ENCODE results near the gene EEF1AKMT4. TPM values are rescaled to one million over a fixed set of nuclear protein-coding genes. Genes with fewer than 3 reads are reported as not detected.

Gene EEF1AKMT4
- 0.94 TPM for total RNA-seq

DNA sequence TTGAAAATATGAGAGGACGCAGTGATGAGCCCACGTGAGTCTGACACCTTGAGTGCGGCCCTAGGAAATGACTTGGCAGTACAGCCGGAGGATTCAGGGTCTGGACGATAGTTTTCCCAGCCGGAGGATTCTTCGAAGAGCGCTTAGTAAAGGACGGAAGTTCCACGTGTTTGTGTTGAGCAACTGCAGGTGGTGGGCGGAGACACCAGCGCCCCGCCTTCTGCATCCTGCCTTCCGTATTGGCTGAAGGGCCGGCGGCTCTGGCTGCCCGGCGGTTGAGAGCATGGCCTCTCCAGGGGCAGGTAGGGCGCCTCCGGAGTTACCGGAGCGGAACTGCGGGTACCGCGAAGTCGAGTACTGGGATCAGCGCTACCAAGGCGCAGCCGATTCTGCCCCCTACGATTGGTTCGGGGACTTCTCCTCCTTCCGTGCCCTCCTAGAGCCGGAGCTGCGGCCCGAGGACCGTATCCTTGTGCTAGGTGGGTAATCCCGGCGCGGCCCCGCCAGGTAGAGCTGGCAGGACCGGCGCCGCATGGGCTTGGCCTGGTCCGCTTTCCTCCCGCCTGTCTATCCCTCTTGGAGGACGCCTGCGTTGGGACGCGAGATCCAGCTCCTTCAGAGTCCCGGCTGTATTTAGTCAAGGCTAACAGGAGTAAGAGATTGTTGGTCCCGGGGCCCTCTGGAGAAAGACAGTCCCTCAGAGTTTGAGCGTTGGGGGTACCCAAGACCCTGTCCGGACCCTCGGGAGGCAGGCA is at the start of gene EEF1AKMT4:
Gene EEF1AKMT4, plus strand, starts transcription at position 261 of the 755 bp plus-strand sequence. Its CDS starts 23 bp downstream, at position 284.
- peak; percentile 89 for DNase-seq

DNA sequence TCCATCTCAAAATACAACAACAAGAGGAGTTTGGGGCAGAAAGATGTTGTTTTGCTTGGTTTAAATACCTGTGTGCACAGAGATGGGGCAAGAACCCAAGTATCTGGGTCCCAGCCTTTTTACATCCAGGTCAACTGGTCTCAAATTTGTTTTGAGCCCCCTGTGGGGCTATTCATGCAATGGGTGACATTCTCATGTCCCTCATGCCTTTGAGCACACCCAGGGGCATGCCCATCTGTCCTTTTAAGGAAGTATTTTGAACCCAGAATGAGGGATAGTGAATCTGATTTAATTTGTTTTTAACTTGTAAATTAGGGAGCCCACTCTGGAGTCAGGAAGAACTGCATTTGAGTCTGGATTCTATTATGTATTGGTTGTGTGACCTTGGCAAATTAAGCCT is 48.6 kb upstream of the EEF1AKMT4 start:
- DNase-seq: no peak

DNA sequence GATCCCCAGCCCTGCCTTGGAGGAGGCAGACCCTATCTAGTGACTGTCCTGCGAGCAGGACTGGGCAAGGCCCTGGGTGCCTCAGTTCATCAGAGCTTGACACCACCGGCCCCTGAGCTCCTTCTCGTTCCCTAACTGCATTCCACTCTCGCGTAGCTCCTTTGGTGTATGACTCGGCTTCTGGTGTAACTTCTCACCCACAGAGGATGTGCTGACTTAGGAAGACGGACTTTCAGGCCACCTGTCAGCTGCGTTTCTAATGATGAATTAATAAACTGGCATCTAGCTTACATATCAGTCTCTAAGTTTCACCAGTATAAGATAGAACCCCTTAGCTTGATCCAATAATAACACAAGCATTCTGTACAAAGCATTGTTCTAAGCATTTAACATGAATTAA is 45.9 kb upstream of the EEF1AKMT4 start:
- DNase-seq: no peak

DNA sequence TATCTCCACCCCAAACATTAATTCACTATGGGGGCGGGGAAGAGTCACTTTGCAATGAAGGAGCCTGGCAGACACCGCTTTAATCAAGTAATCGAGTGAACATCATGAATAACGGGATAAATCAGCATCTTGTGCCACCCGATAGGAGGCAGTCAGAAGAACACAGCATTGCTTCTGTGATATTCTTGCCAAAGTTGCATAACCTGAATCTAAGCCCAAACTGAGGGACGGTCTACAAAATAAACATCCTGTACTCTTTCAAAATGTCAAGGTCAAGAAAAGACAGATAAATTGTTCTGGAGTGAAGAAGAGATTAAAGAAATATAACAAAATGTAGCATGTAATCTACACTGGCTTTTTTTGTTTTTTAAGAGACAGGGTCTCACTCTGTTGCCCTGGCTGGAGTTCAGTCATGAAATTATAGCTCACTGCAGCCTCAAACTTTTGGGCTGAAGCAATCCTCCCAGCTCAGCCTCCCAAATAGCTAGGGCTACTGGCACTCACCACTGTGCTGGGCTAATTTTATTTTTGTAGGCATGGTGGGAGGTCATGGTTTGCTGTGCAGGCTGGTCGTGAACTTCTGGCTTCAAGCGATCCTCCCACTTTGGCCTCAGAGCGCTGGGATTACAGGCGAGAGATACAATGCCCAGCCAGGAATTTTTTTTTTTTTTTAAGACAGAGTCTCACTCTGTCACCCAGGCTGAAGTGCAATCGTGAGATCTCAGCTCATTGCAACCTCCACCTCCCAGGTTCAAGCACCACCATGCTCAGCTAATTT is 40.1 kb upstream of the EEF1AKMT4 start:
- no peak for DNase-seq

DNA sequence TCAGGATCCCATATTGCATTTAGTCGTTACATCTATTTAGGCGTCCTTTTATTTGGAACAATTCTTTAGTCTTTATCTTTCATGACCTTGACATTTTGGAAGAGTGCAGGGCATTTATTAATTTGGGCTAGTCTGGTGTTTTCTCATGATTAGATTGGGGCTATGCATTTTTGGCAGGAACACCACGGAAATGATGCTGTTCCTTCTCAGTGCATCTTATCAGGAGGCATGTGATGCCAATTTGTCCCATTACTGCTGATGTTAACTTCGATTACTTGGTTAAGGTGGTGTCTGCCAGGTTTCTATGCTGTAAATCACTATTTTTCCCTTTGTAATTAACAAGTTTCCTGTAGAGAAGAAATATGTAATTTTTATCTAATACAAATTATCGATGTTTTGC is 38.2 kb upstream of the EEF1AKMT4 start:
- no peak for DNase-seq

DNA sequence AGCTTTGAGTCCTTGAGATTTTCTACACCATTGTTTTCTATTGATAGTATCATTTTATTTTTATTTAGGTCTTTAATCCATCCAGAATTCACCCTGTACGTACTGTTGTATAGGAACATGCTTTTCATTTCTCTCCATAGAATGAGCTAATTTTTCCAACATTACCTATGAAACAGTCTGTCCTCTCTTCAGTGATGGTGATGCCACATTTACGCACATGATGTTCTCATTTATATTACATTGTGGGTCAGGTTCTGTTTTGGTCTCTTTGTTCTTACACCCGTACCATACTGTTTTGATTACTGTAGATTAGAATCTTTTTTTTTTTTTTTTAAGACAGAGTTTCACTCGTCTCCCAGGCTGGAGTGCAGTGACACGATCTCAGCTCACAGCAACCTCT is 37.8 kb upstream of the EEF1AKMT4 start:
- no peak for DNase-seq

DNA sequence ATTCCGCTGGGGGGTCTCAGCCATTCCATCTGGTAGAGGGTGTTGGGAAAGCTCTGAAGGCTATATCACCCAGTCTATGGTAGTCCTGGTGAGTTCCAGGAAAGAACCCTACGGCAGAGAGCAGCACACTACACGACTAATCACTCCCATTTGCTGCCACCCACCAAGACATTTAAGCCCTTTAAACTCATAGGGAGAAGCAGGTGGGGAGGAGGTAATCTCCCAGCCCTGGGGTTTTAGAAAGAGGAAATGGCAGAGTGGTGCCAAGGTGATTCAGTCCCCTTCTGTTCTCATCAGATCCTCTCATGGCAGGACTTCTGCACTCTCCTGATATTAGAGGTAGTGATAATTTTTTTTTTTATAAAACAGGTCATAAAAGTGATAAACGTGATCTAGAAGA is 30.7 kb upstream of the EEF1AKMT4 start:
- DNase-seq: no peak

DNA sequence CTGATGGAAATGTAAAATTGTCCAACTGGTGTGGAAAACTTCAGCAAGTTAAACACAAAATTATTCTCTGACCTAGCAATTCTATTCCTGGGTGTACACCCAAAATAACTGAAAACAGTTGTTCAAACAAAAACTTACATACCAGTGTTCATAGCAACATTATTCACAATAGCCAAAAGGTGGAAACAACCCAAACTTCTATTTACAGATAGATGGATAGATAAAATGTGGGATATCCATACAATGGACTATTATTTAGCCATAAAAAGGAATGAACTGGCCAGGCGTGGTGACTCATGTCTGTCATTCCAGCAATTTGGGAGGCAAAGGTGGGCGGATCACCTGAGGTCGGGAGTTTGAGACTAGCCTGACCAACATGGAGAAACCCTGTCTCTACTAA is 27.0 kb upstream of the EEF1AKMT4 start:
- no peak for DNase-seq

DNA sequence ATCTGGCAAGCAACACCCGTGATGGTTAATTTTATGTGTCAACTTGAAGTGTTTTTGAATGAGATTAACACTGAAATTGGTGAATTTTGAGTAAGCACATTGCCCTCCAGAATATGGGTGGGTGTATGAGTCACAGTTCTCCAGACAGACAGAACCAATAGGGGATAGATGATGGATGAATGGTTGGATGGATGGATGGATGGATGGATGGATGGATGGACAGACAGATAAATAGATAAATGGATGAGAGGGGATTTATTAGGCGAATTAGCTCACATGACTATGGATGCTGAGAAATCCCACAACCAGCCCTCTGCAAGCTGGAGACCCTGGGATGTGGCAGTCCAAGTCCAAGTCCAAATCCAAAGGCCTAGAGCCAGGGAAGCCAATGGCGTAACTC is 25.5 kb upstream of the EEF1AKMT4 start:
- no peak for DNase-seq

DNA sequence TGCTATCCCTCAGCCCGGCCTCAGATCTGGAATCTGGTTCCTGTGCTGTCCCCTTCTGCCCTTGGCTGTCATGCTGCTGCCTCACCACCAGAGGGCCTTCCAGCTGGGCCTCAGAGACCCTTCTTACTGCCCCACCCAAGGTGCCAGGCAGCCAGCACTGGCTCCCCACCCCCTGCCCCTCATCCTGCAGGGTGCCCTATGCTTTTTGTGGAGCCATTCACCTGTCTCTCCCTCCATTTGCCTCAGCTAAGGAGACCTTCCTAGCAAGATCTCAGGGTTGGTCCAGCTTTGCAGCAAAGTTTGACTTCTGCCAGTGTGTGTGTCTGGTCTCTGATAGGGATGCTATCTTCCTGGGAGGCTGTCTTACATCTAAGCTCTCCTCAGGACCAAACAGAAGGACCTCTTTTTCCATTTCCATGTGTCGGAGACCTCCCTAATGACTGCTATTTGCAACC is 22.0 kb upstream of the EEF1AKMT4 start:
- no peak for DNase-seq

DNA sequence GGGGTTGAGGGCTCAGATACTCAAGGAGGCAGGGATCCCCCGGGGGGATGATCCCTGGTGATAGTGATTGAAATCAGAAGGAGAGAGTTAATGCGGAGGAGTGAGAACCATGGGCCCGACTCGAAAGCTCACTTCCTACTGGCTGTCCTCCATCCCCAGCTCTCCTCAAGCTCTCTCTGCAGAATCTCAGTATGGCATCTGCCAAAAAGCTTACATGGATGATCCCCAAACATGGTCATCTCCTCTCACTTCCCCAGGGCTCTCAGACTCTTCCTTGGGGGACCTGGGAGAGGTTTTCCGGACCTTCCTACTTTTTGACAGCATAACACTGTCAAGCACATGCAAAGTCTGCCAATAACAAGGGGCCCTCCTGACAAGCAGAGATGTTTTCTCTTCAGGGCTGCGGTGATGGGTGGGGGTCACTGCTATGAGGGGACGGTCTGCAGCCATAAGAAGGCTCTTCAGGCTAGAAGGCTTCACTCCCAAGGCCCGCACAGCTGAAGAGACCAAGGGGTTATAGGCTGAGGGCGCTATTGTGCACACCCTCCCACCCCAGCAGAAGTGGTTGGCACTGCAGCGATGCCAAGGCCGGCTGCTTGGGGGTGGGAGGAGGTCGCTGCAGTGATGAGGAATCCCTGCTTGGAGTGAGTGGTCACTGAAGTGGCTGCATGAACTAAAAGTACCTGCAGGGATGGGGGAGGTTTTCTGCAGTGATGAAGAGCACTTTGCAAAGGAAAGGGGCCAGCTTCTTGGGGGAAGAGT is 20.9 kb upstream of the EEF1AKMT4 start:
- no peak for DNase-seq

DNA sequence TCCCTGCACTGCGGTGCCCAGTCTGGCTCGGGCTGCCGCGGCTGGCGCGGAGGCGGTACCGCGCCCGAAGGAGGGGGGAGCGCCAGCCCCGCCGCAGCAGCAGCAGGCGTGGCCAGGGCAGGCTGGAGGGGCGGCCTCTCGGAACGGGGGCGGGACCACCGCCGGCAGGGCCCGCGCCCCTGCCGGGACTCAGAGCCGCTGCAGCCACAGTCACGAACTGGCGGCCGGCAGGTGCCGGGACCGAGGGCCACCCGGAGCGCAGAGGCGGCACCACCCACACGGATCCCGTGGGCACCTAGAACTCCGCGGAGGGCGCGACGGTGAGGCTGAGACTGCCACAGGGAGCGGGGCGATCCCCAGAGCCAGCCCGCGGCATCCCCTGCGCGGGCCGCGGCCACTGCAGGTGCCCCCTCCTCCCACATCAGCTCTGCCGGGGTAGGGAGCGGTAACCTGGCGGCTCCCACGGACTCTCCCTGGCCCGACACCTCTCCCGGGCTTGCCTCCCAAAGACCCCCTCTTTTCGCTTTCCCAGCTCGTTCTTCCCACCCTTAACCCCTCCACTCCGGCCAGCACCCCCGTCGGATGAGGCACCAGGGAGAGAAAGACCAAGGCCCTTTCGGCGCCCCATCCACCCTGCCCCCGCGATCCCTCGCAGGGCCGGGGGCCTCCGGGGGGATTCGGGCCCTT is 19.9 kb upstream of the EEF1AKMT4 start, which contains the start of gene VWA5B2:
Gene VWA5B2, plus strand, starts transcription at position 192 of the 687 bp plus-strand sequence. CDS start 944 bp downstream, outside the sequence.
- DNase-seq: peak; percentile 60

DNA sequence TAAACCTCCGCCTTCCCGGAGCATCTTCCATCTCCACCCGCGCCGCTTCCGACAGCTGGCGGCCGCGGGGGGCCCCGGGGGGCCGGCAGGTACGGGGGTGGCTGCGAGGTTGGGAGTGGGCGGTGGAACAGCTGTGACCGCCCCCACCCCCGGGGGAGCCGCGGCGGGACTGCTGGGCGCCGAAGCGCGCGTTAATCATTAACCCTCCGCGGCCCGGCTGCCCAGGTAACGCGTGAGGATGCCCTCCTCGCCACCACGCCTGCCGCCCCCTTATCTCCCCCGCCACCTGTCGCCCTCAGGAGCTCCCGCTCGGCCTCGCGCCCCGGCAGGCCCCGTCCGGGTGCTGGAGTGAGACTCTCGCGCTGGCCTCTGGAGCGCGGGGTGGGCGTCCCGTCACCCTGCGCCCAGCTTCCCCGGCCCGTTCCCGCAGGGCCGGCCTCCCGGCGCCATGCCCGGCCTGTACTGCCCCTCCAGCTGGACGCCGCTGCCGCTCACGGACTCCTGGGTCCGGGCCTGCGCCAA is 19.3 kb upstream of the EEF1AKMT4 start:
- no peak for DNase-seq

DNA sequence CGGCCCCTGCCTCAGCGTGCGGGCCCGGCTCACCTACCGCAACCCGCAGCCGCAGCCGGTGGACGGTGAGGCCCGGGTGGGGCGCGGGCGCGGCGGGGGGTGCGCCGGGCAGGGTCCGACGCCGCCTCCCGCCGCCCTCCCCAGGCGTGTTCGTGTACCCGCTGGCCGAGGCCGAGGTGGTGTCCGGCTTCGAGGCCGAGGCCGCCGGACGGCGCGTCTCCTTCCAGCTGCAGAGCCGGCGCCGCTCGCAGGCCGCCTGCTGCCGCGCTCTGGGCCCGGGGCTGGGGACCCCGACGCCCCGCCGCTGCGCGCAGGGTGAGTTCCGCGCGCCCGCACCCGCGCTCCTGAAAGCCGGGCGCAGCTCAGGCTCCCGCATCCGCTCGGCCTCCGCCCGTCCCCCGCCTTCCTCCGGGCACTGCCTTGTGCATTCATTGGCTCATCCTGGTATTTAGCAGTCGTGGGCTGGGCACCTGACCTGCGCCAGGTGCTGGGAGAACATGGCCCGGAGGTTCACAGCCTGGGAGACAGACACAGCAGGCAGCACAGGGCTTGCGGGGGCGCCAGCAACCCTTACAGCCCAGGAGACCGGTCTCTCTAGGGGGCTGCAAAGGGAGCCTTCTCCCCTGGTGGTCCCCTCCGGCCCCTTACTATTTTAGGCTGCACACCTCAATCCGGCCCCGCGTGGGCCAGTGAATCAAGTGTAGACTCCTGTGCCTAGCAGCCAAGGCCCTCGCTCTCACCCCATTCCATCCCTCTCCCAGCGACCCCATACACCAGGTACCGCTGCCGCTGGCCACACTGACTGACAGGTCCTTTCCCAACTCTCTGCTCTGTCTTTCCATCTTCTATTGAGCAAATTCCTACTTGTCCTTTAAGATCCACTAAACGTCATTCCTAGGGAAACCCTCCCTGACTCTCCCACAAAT is 18.6 kb upstream of the EEF1AKMT4 start:
- DNase-seq: no peak

DNA sequence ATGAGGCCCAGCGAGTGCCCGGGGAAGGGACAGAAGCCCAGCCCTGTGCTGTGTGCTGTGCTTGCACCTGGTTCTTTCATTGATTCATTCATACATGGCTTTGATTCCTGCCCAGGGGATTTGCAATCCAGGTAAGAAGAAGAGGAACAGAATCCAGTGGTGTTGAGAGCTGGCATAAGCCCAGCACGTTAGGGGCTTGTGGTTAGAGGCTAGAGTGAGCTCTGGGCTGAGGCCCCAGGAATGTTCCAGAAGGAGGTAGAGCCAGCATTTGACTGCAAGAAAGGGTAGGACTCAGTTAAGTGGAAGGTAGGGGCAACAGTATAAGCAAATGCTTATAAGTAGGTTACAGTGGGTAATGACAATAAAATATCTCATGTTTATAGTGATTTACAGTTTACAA is 17.8 kb upstream of the EEF1AKMT4 start:
- no peak for DNase-seq

DNA sequence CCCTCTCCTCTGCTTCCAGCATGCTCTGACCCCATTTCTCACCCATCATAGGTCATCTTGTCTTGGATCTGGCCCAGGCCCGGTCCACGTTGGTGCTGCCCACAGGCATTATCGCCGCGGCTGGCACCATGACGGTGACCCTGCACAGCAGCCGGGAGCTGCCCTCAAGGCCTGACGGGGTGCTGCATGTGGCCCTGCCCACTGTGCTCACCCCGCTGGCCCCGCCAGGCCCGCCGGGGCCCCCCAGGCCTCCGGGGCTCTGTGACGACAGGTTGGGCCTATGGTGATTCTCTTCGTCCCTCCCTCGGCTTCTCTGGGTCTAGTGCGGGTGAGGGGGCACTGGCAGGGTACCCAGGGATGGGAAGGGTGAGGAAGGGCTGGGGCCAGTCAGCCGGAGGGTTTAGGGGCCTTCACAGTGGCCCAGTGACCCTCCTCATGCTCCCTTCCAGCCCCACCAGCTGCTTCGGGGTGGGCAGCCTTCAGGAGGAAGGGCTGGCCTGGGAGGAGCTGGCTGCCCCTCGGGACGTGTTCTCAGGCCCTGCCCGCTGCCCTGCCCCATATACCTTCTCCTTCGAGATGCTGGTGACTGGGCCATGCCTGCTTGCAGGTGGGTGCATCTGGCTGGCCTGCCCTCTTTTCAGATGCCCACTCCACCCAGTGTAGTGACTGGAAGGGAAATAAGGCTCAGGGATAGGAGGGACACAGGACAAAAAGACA is 16.2 kb upstream of the EEF1AKMT4 start:
- DNase-seq: no peak

DNA sequence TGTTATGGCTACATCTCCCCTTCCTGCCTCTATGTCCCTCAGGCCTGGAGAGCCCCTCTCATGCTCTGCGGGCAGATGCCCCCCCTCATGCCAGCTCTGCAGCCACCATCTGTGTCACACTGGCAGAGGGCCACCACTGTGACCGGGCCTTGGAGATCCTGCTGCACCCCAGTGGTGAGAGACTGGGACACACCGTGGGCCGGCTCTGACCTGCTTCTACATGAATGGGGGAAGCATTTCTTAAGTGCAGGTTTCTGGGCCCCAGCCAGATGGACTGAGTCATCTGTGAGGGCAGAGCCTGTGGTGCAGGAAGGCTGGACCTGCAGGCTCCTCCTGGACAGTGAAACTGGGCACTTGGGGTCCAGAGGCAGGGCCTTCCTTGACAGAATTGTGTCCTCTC is 15.2 kb upstream of the EEF1AKMT4 start:
- peak; percentile 35 for DNase-seq

DNA sequence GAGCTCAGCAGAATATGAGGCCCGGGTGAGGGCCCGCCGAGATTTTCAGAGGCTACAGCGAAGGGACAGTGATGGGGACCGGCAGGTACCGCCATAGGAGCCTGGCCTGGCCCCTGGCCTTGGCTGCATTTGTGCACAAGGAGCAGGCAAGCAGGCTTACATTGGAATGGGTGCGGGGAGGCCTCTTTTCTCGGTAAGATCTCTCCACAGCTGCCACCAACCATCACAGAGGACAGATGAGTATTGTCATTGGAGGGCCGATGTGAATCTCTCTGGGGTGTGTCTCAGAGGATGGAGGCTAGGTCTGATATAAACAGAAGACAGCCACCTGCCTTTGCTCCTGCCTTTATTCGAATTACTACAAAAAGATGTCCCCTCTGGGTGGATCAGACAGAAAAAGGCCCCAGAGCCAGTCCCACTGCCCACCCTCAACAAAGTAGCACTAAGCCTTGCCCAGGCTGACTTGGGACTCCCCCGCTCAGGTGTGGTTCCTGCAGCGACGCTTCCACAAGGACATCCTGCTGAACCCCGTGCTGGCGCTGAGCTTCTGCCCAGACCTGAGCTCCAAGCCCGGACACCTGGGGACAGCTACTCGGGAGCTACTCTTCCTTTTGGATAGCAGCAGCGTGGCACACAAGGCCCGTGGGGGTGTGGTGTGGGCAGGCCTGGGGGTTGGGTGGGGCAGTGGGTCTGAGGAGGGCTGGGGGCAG is 14.6 kb upstream of the EEF1AKMT4 start:
- no peak for DNase-seq

DNA sequence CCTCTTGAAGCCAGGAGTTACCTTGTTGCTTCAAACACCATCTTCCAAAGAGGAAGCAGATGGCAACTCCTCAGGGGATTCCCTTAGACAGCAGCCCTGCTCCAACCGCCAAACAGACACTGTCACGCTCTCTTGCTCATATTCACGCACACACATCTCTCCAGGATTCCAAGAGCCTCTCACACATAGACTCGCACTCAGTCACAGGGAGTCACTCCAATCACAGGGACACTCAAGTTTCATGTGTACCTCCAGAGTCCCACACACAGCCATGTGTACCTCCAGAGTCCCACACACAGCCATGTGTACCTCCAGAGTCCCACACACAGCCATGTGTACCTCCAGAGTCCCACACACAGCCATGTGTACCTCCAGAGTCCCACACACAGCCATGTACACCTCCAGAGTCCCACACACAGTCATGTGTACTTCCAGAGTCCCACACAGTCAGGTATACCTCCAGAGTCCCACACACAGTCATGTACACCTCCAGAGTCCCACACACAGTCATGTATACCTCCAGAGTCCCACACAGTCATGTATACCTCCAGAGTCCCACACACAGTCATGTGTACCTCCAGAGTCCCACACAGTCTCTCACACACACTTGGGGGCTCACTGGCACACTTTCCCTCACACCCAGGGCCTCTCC is 14.0 kb upstream of the EEF1AKMT4 start:
- no peak for DNase-seq
